ENCODE data around the gene PCDH12.

GRCh38 chr5:141906972-141907371 is 51.0 kb downstream of the PCDH12 start:
- TF ChIP-seq SIN3A (IDR thresholded peaks at IDR 0.05; ENCODE audit: borderline replicate concordance, insufficient read depth, low read length) (no peak), POLR2AphosphoS5 (IDR thresholded peaks at IDR 0.05; ENCODE audit: low read depth, low read length) (no peak), REST (IDR thresholded peaks at IDR 0.05; ENCODE audit: insufficient read depth in 1 of 2, low read depth in 2 of 2, low read length in 2 of 2) (no peak), TAF1 (IDR thresholded peaks at IDR 0.05; ENCODE audit: borderline replicate concordance, insufficient read depth, low read length) (no peak)
